ENCODE measurements around the gene PNPLA5.

PNPLA5 gene, protein sequence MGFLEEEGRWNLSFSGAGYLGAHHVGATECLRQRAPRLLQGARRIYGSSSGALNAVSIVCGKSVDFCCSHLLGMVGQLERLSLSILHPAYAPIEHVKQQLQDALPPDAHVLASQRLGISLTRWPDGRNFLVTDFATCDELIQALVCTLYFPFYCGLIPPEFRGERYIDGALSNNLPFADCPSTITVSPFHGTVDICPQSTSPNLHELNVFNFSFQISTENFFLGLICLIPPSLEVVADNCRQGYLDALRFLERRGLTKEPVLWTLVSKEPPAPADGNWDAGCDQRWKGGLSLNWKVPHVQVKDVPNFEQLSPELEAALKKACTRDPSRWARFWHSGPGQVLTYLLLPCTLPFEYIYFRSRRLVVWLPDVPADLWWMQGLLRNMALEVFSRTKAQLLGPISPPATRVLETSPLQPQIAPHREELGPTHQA

DNA sequence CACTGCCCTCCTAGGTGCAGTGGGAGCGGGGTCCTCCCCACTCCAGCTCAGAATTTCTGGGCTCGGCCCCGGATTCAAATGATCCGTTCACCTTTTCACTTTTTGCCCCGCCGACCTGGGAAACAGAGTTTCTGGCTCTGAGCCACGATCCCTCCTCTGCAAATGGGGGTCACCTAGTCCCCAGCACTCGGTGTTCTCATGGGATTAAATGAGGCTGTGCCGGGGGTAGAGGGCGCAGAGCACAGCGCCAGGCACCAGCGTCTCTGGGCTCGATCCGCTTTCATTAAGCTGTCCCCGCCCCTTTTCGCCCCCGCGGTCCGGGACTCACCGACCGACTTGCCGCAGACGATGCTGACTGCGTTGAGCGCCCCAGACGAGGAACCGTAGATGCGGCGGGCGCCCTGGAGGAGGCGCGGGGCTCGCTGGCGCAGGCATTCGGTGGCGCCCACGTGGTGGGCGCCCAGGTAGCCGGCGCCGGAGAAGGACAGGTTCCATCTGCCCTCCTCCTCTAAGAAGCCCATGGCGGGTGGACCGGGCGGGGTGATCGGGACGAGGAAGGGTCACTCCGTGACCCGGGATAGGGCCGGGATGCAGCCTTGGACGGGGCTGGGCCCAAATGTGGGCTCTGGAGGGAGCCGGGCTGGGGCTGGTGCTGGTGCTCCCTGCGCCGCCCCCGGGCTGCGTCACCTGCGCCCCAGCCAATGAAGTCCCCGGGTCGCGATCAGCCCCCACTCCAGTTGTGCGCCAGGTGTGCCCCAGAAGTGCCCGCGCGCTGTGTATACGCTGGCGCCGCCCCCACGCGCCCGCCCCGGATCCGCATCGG lies at the start of gene PNPLA5:
Gene PNPLA5 (minus strand): TSS at position 654 of the 823 bp plus-strand sequence. CDS start 133 bp downstream, at position 521.
- Mint-ChIP-seq H3K4me3 (peak within 1 kb of the TSS in 1 of 2 donors; percentile 65), H3K9me3 (no peaks in the 10 kb centered on the region), H3K27me3 (peaks cover 79% of the 10 kb centered on the region), H3K4me1 (peaks cover 10% of the 10 kb centered on the region), H3K27ac (no peak within 1 kb of the TSS)
- ATAC-seq (peak; percentile 68), DNase-seq (peak; percentile 20 to 29)

DNA sequence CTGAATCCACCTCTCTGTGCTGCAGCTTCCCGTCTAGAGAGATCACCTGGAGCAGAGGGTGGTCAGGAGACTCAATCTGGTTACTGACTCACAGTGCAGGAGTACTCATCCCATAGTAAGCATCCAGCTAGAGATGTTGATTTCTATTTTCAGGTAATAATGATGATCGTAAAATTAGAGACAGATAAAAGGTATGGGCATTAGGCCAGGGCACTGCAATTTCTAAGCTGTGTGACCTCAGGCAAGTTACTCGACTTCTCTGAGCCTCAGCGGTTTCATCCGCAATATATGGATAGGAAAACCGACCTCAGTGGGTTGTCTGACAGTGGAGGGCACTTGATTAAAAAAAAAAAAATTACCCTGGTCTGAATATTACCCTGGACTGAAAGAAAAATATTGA lies 49.6 kb upstream of the PNPLA5 start:
- ATAC-seq: no peak
- Mint-ChIP-seq H3K4me3 (no peak overlapping the region), H3K4me1 (peaks cover 11% of the 10 kb centered on the region), H3K9me3 (no peaks in the 10 kb centered on the region), H3K27ac (no peak overlapping the region), H3K27me3 (peaks cover 32% of the 10 kb centered on the region)
- DNase-seq: no peak

DNA sequence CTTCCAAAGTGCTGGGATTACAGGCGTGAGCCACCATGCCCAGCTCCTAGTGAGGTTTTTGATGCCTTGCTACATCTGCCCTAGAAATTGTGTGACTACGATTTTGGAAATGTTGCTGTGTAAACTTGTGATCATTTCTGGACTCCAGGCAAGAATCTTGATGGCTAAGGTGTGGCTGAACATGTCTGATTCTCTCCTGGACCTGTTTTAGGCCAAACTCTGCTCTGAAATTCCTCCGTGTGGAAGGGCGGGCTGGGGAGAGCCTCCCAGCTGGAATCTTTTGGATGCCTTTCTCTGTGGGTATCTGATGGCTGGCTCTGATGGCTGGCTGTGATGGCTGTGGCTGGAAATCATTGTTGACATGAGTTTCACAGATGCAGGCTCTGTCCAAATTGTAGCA lies 40.0 kb upstream of the PNPLA5 start:
- H3K4me3 Mint-ChIP-seq: no peak overlapping the region
- DNase-seq (no peak), ATAC-seq (no peak)
- H3K27me3 Mint-ChIP-seq: peaks cover 23% of the 10 kb centered on the region
- no peak overlapping the region for H3K27ac Mint-ChIP-seq
- H3K9me3 Mint-ChIP-seq: no peaks in the 10 kb centered on the region
- no peaks in the 10 kb centered on the region for H3K4me1 Mint-ChIP-seq

DNA sequence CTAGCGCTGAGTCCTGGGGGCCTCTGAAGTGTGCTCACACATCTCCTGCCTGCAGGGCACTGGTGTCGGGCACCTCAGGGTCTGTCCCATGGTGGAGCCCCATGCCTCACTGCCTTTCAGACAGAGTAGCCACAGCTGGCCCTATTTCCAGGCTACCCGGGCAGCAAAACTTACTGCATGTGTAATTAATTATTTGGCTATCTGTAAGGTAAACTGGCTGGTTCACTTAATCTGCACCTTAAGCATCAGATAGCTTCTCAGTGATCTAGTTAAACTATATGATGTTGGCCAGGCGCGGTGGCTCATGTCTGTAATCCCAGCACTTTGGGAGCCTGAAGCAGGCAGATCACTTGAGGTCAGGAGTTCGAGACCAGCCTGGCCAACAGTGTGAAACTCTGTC lies 37.1 kb upstream of the PNPLA5 start:
- H3K9me3 Mint-ChIP-seq: no peaks in the 10 kb centered on the region
- no peak for ATAC-seq

DNA sequence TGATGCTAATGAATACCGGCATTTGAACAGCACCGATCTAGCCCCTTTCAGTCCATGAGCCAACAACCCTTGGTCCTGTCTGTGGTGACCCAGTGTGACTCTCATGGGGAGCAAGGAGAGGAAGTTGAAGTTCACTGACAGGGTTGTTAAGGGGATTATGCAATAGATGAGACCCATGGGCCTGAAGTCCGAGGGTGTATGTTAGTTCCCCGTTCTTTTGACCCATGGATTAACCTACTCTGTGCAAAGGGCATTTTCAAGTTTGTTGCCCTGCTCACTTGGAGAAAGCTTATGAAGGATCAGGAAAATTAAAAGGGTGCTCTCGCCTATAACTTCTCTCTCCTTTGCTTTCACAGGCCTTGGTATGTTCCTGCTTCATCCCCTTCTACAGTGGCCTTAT lies 36.7 kb upstream of the PNPLA5 start:
- H3K9me3 Mint-ChIP-seq: no peaks in the 10 kb centered on the region
- ATAC-seq: no peak
- no peak overlapping the region for H3K4me3 Mint-ChIP-seq
- peaks cover 36% of the 10 kb centered on the region for H3K27me3 Mint-ChIP-seq
- DNase-seq: no peak
- no peak overlapping the region for H3K27ac Mint-ChIP-seq
- H3K4me1 Mint-ChIP-seq: peaks cover 17% of the 10 kb centered on the region

More for the DNA sequence above, 37.1 kb upstream of the PNPLA5 start:
- Mint-ChIP-seq H3K4me1 (peaks cover 14% of the 10 kb centered on the region), H3K27me3 (peaks cover 32% of the 10 kb centered on the region), H3K4me3 (no peak overlapping the region), H3K27ac (no peak overlapping the region)
- DNase-seq: no peak

DNA sequence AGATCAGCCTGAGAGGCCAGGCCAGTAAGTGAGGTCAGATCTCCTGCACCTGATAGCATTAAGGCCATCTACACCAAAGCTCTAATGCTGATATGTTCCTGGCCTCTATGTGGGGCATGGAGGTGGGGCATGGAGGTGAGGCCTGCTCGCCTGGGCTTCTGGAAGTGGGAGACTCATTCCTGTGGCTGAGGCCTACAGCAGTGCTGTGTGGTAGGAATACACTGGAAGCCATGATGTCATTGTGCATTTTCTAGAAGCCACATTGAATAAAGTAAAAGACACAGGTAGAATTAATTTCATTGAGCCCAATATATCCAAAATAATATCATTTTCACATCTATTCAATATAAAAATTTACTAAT lies 34.5 kb upstream of the PNPLA5 start:
- peaks cover 51% of the 10 kb centered on the region for H3K27me3 Mint-ChIP-seq
- no peak overlapping the region for H3K27ac Mint-ChIP-seq

DNA sequence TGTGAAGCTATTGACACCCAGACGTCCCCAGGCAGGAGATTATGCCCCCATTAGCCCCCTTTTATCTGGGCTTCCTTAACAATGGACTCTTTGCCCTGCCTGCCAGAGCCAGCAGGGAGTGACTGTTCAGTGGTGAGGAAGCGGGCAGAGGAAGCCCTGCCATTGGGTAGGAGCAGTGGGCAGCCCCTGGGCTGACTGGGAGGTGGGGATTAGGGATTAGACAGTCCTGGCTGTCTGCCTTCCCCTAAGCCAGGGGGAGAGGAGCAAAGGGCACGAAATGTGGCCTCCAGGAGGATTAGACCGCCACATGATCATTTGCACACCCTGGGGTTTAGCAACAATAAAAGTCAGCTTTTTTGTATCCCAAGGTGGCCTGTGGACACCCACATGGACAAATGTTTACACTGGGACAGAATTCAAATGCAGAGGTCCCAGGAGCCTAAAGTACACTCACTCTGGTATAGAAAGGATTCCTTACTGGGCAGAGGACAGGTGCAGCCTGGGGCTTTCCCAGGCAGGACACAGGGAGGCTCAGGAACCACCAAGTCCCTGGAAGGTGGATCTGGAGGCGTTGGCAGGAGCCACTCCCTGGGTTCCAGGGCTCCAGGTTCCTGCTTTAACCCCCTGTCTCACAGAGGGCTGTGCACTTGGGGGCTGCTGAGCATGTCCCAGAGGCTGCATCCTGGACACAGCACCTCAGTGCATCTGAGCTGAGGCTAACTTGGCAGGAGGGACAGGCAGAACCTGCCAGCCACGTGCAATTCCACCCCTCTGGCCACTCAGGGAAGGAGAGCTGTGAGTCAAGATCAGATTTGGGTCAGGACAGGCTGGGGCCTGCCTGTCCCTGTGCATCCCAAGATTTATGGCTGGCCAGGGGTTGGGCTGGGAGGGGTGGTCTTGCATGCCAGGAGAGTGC lies 33.9 kb upstream of the PNPLA5 start:
- ATAC-seq (no peak), DNase-seq (no peak)
- H3K27me3 Mint-ChIP-seq: peaks cover 51% of the 10 kb centered on the region
- H3K4me1 Mint-ChIP-seq: peaks cover 29% of the 10 kb centered on the region
- H3K4me3 Mint-ChIP-seq: peak overlapping the region in 1 of 2 donors; percentile 80
- no peaks in the 10 kb centered on the region for H3K9me3 Mint-ChIP-seq
- no peak overlapping the region for H3K27ac Mint-ChIP-seq

More for the DNA sequence above, 34.5 kb upstream of the PNPLA5 start:
- no peak for ATAC-seq
- H3K9me3 Mint-ChIP-seq: no peaks in the 10 kb centered on the region
- no peak for DNase-seq
- no peak overlapping the region for H3K4me3 Mint-ChIP-seq
- H3K4me1 Mint-ChIP-seq: peaks cover 29% of the 10 kb centered on the region

DNA sequence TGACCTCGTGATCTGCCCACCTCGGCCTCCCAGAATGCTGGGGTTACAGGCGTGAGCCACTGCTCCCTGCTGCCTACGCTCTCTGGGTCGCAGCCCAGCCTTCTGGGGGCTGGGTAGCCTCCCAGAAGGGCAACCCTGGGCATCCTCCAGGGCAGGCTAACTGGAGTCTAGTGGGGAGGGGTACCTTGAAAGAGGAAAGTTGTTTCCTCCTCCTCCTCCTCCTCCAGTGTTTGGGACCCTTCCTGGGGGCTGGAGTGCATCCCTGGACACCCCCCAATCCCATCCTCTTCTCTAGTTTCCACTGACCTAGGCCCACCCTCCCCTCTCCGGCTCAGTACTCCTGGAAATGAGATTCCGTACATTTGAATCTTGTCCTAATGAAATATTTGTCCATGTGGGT lies 33.1 kb upstream of the PNPLA5 start:
- H3K4me1 Mint-ChIP-seq: peaks cover 29% of the 10 kb centered on the region
- no peak overlapping the region for H3K27ac Mint-ChIP-seq
- peak overlapping the region; percentile 69 to 80 for H3K4me3 Mint-ChIP-seq
- ATAC-seq: no peak
- no peaks in the 10 kb centered on the region for H3K9me3 Mint-ChIP-seq
- H3K27me3 Mint-ChIP-seq: peaks cover 51% of the 10 kb centered on the region
- no peak for DNase-seq

DNA sequence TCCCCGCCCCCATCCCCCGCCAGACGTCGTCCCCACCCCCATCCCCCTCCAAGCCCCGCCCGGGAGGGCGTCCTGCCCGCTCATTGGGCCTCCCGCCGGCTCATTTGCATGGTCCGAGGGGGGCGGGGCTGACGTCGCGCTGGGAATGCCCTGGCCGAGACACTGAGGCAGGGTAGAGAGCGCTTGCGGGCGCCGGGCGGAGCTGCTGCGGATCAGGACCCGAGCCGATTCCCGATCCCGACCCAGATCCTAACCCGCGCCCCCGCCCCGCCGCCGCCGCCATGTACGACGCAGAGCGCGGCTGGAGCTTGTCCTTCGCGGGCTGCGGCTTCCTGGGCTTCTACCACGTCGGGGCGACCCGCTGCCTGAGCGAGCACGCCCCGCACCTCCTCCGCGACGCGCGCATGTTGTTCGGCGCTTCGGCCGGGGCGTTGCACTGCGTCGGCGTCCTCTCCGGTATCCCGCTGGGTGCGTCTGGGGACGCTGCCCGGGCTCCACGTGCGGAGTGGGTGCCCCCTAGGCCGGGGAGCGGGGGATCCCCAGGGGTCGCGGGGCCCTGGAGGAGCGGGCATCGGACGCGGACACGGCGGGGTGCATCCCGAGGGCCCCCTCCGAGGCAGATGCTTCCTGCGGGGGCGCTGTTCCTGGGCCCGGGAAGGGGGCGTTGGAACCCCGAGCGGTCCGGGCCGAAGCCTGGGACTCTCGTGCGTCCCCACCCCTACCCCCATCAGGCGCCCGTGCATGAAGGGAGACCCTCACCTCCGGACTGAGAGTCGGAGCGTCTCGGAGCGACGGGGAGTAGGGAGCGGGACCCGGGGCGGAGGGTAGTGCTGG lies 32.0 kb upstream of the PNPLA5 start, which contains the start of gene PNPLA3:
Gene PNPLA3 (plus strand): TSS at position 175 of the 834 bp plus-strand sequence. CDS start 107 bp downstream, at position 282.
- Mint-ChIP-seq H3K4me3 (peak within 1 kb of the TSS; percentile 80 to 90), H3K27ac (peak within 1 kb of the TSS; percentile 37 to 92), H3K9me3 (no peaks in the 10 kb centered on the region), H3K27me3 (peaks cover 58% of the 10 kb centered on the region), H3K4me1 (peaks cover 29% of the 10 kb centered on the region)
- peak; percentile 92 for ATAC-seq
- DNase-seq: peak; percentile 68 to 75

DNA sequence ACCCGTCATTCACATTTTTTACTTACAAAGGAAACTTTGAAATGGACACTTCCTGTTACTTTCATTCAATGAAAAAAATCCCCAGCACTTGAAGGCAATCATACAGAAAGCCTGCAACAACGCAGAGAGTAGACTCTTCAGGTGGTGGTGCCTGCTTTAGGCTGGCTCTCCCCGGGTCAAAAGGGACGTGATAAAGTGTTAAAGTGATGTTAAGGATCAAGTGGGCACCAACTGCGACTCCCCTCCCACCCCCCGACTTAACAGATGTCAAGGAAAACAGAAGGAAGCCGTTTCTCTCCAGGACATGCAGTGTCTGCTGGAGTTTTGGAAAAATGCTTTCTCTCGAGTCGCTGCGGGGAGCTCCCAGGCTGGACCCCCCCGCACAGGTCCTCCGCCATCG lies 31.4 kb upstream of the PNPLA5 start:
- Mint-ChIP-seq H3K4me1 (peaks cover 29% of the 10 kb centered on the region), H3K9me3 (no peaks in the 10 kb centered on the region), H3K27ac (peak overlapping the region in 1 of 2 donors; percentile 92), H3K4me3 (peak overlapping the region; percentile 80 to 90), H3K27me3 (peaks cover 58% of the 10 kb centered on the region)
- ATAC-seq: peak; percentile 48
- peak; percentile 6 to 13 for DNase-seq

DNA sequence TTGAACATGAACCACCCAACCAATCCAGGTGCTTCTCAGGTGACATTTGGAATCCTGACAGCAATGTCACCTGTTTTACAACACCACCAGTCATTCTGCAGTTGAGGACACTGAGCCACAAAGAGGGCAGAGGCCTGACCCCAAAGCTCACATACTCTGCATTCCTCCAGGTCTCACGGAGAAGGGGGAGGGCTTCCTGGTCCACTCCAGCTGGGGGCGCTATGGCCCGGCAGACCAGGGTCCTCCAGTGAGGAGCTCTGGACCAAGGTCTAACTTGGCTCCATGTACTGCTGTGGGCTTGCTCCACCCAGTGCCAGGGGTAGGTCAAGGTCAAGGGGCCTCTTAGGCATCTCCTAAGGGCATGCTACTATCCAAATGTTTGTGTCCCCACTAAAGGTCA lies 30.3 kb upstream of the PNPLA5 start:
- DNase-seq (no peak), ATAC-seq (no peak)
- no peaks in the 10 kb centered on the region for H3K9me3 Mint-ChIP-seq
- peaks cover 29% of the 10 kb centered on the region for H3K4me1 Mint-ChIP-seq
- peaks cover 66% of the 10 kb centered on the region for H3K27me3 Mint-ChIP-seq
- H3K27ac Mint-ChIP-seq: no peak overlapping the region
- no peak overlapping the region for H3K4me3 Mint-ChIP-seq

DNA sequence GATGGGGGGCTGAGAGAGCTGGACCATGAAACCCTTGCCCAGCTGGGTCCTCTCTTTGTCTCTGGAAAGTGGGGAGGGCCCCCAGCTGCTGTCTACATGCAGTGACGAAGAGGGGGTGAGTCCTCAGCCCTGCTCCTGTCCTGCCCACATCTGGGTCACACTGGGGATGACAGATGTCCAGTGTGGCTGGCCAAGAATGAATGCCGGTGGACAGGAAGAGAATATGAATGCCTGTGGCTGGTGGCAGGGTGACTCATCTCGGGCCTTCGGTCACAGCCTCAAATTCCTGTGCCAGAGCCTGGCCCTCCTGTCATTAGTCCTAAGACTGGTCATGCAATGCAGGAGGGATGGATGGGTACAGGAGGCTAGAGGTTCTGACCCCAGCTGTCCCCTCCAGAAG lies 29.6 kb upstream of the PNPLA5 start:
- Mint-ChIP-seq H3K27me3 (peaks cover 71% of the 10 kb centered on the region), H3K4me1 (peaks cover 29% of the 10 kb centered on the region), H3K27ac (no peak overlapping the region), H3K9me3 (no peaks in the 10 kb centered on the region), H3K4me3 (no peak overlapping the region)
- DNase-seq: no peak
- no peak for ATAC-seq

DNA sequence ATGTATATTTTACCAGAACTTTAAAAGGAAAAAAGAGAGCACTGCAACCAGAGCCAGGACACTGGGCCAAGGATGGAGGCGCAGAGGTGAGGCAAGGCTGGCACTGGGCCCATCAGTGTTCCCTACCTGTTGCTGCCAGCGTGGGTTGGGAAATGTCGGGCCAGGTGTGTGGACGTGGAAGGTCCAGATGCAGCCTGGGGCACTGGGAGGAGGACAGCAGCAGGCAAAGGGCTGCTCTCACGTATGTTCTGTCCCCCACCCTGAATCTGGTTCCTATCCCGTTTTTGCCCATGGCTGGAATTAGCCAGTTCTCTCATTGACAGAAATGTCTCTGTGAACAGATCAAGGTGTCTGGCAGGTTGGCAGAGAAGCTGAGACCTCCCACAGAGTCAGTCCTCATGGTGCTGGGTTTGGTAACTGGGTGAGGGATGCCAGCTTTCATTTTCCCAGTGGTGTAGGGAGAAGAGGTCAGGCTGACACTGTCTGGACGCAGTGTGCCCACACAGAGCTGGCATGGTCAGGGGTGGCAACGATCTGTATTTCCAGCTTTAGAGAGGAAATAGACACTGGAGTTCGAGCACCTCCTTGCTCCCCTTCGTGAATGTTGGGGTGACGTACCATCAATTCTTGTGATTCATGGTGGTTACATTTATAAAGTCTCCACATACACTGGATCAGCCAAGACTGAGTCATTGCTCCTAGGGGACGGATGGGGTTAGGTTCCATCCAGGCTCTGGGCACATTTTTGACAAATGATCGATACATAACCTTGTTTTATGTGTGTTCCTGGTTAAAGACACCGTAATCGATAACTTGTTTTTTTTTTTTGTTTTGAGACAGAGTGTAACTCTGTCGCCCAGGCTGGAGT lies 27.5 kb upstream of the PNPLA5 start:
- peaks cover 19% of the 10 kb centered on the region for H3K4me1 Mint-ChIP-seq
- H3K9me3 Mint-ChIP-seq: no peaks in the 10 kb centered on the region
- H3K27me3 Mint-ChIP-seq: peaks cover 56% of the 10 kb centered on the region
- DNase-seq: no peak
- no peak for ATAC-seq
- no peak overlapping the region for H3K4me3 Mint-ChIP-seq
- H3K27ac Mint-ChIP-seq: no peak overlapping the region

DNA sequence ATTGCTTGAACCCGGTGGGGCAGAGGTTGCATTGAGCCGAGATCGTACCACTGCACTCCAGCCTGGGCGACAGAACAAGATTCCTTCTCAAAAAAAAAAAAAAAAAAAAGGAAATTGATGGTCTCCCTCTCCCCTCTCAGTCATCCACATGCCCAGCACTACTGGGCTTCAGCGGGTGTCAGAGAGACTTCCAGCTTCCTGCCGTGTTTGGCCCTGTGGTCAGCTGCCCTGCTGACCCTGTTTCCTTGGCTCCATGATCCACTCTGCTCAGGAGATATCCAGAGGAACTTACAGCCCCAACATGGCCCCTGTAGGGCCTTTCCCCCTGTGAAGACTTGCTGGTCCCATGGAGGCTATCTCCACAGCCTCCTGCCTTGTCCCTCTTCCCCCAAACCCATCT lies 25.7 kb upstream of the PNPLA5 start:
- no peak for ATAC-seq
- Mint-ChIP-seq H3K27ac (no peak overlapping the region), H3K9me3 (no peaks in the 10 kb centered on the region), H3K4me1 (peaks cover 3% of the 10 kb centered on the region), H3K27me3 (peaks cover 54% of the 10 kb centered on the region), H3K4me3 (no peak overlapping the region)
- no peak for DNase-seq

Measured in stimulated activated naive CD8-positive, alpha-beta T cell treated with anti-CD3 and anti-CD28 coated beads, Interleukin-15, amount 100 ng/mL, for 72 hours (primary cell).